NCI-H1105 (cell line): Measurements from ENCODE around the gene RELA.
A peak's percentile ranks its signal among the peaks of the same experiment; 100 is the strongest.

ENCODE experiments used
- DNase-seq: peaks from one replicate; lab custom pipeline; 2025; lab: John Stamatoyannopoulos, UW

The RELA gene

DNA sequence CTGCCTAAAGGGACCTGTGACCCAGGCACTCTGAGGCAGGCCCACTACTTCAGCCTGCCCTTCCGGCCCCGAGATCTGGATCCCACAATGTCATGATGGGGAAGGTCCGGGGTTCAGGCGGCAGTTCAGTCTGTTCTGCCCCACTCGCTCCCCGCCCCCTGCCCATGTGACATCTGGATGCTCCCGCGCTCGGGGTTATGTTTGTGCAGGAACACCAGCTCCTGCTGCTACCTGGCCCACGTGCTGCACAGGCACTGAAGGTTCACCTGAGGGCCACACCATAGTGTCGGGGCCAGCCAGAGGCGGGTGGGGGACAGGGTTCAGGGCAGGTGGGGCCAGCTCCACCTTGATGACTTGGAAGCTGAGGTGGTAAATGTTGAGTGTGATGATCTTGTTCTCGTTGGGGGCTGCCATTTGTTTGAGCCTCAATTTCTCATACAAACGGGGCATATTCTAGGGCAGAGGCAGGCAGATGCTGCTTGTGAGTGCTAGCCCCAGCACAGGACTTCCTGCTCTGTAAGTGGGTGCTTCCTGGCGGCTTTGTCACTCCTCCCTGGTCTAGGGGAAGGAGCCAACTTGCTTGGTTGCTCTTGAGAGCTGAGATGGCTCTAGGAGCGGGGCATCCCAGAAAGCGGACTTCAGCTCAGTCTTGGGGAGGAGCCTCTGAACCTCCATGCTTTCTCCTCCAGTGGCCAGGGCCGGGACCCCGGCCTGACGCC, 29.2 kb downstream of the RELA start:
- DNase-seq, result no peak

DNA sequence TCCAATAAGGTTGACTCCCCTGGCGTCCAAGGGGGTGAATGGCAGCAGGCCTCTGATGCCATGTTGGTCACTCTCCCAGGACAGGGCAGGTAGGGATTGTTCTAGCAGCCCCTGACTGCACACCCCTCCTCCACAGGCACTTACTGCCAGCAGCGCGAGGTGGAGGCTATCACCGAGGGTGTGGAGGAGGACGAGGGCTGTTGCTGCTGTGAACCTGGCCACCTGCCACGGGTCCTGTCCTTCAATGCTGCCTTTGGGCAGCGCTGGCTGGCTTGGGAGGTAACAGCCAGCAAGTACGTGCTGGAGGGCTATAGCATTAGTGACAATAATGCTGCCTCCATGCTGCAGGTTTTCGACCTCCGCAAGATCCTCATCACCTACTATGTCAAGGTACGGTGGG, 32.5 kb downstream of the RELA start:
- DNase-seq, result no peak

DNA sequence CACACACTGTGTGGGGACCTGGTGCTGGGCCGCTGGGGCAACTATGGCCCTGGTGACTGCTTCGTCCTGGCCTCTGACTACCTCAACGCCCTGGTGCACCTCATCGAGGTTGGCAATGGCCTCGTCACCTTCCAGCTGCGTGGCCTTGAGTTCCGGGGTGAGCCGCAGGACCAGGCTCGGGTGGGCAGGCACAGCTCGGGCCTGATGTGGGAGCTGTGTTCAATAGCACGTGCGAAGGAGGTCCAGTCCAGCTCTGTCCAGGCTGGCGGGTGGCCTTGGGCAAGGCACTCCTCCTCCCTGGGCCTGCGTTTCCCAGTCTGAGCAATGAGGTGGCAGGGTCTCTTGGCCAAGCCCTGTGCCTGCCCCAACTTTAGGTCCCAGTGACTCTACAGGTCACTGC, 33.1 kb downstream of the RELA start:
- no peak for DNase-seq

DNA sequence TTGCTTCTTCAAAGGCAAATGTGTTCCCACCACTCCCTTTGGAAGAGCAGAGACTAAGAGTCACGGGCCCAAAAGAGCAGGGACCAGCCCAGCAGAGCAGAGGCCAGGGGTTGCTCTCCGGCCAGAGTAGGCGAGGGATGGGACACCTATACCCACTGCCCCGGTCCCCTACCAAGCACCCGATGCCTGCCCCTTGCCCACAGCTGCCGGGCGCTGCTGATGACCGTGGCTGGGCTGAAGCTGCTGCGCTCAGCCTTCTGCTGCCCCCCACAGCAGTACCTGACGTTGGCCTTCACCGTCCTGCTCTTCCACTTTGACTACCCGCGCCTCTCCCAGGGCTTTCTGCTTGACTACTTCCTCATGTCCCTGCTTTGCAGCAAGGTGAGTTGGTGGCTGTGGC, 35.5 kb downstream of the RELA start:
- DNase-seq, result no peak

DNA sequence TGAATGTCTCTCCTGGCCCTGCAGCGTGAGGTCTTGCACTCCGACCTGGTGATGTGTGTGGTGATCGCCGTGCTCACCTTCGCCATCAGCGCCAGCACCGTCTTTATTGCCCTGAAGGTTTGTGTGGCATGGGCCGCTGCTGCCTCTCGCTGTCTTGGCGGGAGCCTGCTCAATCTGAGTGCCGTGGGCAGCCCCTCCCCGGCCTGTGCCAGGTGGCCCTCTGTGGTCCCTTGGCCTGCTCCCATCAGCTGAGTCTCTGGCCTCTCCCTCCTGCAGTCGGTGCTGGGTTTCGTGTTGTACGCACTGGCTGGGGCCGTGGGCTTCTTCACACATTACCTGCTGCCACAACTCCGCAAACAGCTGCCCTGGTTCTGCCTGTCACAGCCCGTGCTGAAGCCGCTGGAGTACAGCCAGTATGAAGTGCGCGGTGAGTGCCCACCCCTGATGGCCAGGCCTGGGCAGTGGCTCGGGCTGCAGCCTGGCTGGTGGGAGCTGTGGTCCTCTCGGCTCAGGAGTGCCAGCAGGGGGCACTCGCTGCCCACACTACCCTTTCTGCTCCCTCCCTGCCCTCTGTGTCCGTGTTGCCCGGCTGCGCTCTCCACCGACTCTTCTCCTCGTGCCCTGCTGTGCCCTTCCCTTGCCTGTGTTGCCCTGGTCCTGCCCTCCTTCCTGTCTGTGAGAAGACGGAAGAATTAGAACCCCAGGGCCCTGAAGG, 36.9 kb downstream of the RELA start:
- no peak for DNase-seq

DNA sequence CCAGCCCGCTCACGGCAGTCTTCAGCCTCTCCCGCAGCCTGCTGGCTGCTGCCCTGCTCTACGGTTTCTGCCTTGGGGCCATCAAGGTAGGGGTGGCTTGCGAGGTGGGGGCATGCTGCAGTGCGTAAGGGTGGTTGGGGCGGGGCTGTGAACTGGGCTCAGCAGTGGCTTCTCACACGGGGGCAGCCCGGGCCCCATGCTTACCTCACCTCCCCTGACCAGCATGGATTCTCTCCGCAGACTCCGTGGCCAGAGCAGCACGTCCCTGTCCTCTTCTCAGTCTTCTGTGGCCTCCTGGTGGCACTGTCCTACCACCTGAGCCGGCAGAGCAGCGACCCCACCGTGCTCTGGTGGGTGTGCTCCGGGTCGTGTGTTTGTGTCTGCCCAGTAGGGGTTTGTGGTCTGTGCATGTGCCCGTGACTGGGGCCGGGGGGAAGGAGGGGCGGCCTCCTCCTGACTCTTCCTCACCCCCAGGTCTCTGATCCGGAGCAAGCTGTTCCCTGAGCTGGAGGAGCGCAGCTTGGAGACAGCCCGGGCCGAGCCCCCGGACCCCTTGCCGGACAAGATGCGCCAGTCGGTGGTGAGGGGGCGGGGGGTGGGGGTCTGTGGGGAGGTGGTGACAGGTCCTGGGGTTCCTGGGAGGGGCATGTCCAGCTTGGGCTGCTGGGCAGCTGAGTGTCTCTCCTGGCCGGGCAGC, 37.6 kb downstream of the RELA start:
- no peak for DNase-seq

DNA sequence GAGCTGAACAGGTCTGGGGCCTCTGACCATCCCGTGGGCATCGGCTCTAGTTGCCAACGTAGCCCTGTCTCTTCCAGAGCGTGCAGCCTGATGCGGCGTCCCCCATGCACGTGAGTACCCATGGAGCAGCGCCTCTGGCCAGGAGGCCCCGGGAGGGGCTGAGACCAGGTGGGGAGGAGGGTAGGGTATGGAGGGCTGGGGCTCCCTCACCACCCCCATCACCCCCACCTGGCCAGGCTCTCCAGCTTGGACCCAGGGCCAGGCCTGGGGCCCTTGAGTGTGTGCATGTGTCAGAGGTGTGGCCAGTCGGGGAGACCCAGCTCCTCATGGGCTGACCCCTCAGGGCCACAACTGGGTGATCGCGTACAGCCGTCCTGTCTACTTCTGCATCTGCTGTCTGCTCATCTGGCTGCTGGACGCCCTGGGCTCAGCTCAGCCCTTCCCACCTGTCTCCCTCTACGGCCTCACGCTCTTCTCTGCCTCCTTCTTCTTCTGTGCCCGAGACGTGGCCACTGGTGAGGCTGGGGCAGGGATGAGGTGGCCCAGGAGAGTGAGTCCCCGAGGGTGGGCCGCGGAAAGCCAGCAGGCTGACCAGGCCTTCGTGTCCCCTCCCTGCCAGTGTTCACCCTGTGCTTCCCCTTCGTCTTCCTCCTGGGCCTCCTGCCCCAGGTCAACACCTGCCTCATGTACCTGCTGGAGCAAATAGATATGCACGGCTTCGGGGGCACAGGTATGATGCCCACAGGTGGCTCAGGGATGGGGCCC, 38.7 kb downstream of the RELA start:
- no peak for DNase-seq

DNA sequence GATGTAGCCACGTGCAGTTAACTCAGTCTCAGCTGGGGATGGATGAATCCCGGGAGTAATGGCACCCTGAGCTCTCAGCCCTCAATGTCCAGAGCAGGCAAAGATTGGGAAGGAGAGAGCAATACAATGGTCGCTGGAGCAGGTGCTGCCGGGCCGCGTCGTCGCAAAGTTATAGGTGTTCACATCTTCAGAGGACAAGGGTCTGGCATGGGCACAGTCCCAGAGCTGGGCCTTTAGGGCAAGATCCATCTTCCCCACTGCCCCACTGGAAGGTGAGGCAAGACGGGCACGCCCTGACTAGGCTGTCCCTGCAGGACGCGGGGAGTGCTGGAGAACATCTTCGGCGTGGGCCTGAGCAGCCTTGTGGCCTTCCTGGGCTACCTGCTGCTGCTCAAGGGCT, 39.5 kb downstream of the RELA start:
- DNase-seq, result no peak

DNA sequence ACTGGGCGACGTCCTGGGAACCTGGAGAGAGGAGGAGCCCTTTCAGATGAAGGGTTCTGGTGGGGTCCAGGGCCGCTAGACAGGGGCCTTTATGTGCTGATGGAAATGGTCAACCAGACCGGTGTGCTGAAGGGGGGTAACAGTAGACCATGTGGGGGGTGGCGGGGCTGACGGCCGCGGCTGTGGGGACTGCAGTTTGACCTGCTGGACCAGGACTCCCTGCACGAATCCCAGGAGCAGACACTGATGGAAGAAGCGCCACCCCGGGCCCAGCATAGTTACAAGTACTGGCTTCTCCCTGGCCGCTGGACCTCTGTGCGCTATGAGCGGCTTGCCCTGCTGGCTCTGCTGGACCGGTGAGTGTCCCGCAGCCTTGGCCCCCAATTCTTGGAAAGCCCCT, 40.7 kb downstream of the RELA start:
- DNase-seq, result no peak

DNA sequence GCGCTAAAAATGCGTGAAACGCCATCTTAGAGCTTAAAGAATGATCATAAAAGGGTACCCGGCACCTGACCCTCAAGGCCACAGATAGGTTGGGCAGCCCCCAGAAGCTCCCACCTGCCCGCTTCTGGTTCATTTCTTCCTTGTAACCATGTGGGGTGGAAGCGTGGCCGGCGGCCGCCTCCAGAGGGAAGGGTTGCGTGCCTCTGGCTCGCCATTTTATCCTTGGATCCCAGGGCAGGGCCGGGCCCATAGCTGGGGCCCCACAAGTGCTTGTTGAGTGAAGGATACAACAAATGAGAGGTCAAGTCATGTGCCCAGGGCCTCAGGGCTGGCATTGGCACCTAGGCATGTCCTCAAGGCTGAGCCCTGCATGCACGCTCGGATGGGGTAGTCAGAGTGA, 41.3 kb downstream of the RELA start:
- DNase-seq, result no peak

DNA sequence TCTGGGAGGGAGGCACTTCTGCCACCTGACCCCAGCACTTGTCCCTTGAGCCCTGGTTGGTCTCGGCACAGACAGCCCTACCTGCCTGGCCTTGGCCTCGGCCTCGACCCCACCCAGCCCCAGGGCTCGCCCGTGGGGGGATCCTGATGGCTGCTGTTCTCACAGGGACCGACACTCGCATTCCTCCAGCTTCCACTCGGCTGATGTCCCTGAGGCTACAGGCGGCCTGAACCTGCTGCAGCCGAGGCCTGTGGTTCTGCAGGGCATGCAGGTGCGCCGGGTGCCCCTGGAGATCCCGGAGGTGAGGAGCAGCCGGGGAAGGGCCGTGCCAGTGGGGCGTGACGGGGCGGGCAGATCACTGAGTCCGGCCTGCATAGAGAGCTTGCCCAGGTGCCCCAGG, 42.0 kb downstream of the RELA start:
- DNase-seq, result no peak

DNA sequence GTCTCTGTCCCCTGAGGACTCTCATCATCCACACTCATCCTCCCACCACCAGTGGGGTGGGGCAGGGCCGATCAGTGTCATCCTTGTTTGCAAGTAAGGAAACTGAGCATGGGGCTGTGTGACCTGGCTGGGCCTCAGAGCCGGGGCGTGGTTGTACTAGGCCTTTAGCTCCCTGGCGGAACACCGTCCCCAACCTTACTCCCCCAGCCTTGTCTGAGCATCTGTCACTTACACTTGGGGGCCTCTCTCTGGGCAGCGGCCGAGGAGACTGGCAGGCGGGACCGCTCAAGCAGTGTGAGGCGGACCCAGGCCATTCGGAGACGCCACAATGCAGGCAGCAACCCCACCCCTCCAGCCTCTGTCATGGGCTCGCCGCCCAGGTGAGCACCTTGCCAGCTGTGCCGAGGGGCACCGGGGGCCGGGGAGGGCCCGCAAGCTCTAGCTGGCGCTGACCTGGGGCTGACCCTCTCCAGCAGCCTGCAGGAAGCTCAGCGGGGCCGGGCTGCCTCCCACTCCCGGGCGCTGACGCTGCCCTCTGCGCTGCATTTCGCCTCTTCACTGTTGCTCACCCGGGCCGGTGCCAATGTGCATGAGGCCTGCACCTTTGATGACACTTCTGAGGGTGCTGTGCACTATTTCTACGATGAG, 43.3 kb downstream of the RELA start:
- DNase-seq, result no peak

DNA sequence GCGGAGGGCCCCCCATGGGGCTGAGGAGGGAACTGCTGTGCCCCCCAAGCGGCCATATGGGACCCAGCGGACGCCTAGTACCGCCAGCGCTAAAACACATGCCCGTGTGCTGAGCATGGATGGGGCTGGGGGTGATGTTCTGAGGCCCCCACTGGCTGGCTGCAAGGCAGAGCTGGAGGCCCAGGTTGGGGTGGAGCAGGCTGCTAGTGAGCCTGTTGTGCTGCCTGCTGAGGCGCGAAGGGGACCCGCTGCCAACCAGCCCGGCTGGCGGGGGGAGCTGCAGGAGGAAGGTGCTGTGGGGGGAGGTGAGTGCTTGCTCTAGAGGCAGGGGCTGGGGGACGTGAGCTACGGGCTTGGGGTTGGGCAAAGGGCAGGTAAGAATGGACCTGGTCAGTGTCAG, 44.0 kb downstream of the RELA start:
- DNase-seq, result no peak

DNA sequence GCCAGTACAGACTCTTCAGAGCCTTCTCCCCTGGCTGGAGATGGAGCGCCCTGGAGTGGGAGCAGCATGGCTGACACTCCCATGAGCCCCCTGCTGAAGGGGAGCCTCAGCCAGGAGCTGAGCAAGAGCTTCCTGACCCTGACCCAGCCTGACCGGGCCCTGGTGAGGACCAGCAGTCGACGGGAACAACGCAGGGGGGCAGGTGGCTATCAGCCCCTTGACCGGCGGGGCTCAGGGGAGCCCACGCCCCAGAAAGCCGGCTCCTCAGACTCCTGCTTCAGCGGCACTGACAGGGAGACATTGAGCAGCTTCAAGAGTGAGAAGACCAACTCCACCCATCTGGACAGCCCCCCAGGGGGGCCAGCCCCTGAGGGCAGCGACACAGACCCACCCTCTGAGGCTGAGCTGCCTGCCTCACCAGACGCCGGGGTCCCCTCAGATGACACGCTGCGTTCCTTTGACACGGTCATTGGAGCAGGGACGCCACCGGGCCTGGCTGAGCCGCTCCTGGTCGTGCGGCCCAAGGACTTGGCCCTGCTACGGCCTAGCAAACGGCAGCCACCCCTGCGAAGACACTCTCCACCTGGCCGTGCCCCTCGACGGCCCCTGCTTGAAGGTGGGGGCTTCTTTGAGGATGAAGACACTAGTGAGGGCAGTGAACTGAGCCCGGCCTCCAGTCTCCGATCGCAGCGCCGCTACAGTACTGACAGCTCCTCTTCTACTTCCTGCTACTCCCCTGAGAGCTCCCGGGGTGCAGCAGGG, 44.5 kb downstream of the RELA start:
- DNase-seq, result no peak

DNA sequence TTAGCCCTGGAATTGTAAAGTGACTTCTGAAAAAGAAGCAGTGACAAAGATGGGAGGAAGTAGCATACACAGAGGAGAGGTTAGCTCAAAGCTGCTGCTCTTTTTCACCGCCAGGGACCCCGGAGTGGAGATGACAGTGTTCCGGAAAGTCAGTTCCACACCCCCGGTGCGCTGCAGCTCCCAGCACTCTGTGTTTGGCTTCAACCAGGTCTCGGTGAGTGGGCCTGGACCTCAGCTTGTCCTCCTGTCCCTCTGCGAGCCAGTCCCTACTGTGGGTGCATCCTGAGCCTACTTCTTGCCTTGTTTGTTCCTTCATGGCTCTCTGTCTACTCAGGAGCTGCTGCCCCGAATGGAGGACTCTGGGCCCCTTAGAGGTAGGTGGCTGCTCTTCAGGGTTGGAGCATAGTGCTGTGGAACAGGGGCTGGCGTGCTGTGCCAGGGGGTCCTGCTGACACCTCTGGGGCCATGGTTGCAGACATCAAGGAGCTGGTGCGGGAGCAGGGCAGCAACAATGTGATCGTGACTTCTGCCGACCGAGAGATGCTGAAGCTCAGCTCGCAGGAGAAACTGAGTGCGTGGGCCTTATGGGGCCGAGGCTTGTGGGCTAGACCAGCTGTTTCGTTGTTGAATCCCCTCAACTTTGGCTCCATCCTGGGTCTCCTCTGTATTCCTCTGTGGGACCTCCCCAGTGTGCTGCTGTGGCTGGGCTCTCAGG, 45.4 kb downstream of the RELA start:
- no peak for DNase-seq

DNA sequence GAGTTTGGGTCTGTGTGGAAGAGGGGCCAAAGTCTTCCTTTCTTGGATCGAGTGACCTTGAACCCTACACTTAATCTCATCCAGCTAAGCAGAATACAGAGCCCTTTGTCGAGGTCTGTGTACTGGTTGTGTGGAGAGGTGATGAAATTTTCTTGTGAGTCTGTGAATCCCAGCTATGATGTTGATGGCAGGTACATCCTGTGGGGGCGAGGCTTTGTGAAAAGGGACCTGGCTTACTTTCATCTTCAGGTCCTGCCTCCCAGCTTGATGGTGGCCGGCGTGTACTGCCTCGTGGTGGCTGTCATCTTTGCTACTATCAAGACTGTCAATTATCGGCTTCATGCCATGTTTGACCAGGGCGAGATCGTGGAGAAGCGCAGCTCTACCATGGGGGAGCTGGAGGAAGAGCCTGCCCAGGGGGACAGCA, 46.1 kb downstream of the RELA start:
- DNase-seq, result no peak

DNA sequence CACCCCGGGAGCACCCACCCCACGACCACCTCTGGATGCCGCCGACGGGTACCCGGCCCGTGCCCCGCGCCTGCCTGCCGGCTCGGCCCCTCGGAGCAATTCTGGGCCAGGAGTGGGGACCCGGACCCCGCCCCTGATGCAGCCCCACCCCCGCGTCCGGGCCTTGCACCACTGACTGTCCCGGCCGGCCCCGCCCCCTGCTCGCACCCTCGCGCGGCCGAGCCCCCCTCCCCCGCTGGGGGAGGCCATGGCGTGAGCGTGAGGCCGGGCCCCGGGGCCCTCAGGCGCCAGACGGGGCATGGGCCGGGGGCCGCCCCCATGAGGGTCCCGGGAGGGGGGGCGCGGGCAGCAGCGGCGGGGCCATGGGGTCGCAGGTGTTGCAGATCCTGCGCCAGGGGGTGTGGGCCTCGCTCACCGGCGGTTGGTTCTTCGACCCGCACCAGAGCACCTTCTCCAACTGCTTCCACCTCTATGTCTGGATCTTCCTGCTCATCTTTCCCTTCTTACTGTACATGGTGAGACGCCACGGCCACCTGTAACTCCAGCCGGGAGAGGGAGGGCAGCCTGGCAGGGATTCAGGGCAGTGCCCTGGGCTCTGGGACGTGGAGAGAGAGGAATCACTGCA, 46.7 kb downstream of the RELA start:
- no peak for DNase-seq

DNA sequence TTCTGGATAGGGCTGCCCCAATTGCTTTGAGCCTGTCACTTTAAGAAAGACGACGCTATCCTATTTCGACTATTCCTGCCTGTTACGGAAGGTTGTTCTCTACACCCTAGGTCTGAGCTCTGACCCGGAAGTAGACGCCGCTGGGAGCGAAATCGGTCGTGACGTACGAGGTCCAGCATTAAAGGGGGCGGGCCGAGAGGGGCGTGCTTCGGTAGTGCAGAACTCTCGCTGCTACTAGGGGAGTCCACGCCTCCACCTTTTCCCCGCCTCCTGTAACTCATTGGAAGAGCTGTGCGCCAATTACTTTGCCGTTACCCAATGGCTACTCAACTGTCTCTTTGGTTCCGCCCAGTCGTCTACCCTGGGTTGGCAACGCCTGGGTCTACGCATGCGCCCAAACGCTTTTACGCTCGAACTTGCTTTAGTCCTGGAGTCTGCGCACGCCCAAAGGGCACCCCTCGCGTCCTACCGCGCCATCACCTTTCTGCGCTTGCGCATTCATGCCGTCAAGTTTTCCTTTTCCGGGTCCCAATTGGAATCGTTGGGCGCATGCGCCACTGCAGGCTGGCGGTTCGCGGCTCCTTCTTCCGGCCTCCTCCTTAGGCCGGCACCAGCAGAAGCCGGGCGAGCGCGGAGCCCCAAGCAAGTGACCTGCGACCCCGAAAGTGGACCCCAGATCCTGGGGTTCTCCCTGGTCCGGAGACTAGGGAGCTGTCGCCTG, 47.3 kb downstream of the RELA start, which contains the start of gene PCNX3:
Gene PCNX3, plus strand, starts transcription at position 548 of the 721 bp plus-strand sequence. CDS start 536 bp downstream, outside the sequence.
- DNase-seq, result peak; percentile 100
